Measurements from ENCODE around the gene TTC9. TPM values are rescaled to one million over a fixed set of nuclear protein-coding genes. Genes with fewer than 3 reads are reported as not detected.

The TTC9 gene
- total and polyA plus RNA-seq, 10 of the 15 experiments (the other 5 are each of a cell fraction or from before 2014, with no cell fraction given), result 0.87 to 15.8 (median 7.8) TPM

DNA sequence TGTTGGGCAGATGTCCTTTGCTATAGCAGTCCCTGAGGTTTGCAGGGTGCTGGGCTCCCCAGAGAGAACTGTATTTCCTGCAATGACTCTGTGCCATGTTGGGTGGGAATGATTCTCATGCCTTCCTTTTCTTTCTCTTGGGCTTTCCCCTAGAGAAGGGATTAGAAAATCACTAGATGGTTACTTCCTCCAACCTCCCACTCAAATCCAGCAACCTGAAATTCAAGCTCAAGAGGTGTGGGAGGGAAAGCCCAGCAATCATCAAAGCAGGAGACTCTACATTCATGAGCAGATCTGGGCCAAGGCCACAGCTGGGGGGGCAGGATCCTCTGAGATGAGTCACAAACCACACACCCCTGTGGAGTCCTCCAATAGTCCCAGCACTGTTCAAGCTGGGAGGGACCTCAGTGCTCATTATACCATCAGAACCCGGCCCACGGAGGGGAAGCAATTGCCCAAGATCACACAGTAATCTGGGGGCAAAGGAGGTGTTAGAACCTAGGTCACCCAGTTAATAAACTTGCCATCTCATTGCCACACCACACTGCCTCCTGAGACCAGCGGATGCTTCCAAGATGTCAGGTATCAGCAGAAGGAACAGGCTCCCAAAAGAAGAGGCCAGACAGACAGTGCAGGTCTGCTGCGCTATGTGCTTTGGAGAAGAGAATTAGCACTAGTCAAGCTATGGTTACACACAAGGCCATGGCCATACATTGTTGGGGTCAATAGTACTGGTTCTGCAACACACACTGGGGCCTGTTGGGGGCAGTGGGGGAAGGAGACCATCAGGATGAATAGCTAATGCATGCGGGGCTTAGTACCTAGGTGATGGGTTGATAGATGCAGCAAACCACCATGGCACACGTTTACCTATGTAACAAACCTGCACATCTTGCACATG, 65.7 kb downstream of the TTC9 start (continued):
- TF ChIP-seq, protein P1, sequence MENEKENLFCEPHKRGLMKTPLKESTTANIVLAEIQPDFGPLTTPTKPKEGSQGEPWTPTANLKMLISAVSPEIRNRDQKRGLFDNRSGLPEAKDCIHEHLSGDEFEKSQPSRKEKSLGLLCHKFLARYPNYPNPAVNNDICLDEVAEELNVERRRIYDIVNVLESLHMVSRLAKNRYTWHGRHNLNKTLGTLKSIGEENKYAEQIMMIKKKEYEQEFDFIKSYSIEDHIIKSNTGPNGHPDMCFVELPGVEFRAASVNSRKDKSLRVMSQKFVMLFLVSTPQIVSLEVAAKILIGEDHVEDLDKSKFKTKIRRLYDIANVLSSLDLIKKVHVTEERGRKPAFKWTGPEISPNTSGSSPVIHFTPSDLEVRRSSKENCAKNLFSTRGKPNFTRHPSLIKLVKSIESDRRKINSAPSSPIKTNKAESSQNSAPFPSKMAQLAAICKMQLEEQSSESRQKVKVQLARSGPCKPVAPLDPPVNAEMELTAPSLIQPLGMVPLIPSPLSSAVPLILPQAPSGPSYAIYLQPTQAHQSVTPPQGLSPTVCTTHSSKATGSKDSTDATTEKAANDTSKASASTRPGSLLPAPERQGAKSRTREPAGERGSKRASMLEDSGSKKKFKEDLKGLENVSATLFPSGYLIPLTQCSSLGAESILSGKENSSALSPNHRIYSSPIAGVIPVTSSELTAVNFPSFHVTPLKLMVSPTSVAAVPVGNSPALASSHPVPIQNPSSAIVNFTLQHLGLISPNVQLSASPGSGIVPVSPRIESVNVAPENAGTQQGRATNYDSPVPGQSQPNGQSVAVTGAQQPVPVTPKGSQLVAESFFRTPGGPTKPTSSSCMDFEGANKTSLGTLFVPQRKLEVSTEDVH (IDR thresholded peaks at IDR 0.05; ENCODE audit: low read depth, partially characterized antibody), result no peak
- TF ChIP-seq TCF12 (IDR thresholded peaks at IDR 0.05; ENCODE audit: low read depth, low read length), result 0 out of 2 replicates have a peak, but pooled peaks have one; percentile 15
- TF ChIP-seq DPF2 (IDR thresholded peaks at IDR 0.05), result 0 out of 2 replicates have a peak, but pooled peaks have one; percentile 38
- no peak for TF ChIP-seq ZNF384 (IDR thresholded peaks at IDR 0.05; ENCODE audit: borderline replicate concordance, low read depth, low read length)
- TF ChIP-seq SPI1 (IDR thresholded peaks at IDR 0.05; ENCODE audit: borderline replicate concordance, insufficient read depth, low read depth, low read length), result no peak
- TF ChIP-seq RAD21 (IDR thresholded peaks at IDR 0.05; ENCODE audit: insufficient read depth, low read depth, low read length), result 0 out of 2 replicates have a peak, but pooled peaks have one; percentile 2
- TF ChIP-seq, protein P2, sequence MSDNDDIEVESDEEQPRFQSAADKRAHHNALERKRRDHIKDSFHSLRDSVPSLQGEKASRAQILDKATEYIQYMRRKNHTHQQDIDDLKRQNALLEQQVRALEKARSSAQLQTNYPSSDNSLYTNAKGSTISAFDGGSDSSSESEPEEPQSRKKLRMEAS (IDR thresholded peaks at IDR 0.05; ENCODE audit: low read depth, low read length), result no peak
- TF ChIP-seq, protein P3, sequence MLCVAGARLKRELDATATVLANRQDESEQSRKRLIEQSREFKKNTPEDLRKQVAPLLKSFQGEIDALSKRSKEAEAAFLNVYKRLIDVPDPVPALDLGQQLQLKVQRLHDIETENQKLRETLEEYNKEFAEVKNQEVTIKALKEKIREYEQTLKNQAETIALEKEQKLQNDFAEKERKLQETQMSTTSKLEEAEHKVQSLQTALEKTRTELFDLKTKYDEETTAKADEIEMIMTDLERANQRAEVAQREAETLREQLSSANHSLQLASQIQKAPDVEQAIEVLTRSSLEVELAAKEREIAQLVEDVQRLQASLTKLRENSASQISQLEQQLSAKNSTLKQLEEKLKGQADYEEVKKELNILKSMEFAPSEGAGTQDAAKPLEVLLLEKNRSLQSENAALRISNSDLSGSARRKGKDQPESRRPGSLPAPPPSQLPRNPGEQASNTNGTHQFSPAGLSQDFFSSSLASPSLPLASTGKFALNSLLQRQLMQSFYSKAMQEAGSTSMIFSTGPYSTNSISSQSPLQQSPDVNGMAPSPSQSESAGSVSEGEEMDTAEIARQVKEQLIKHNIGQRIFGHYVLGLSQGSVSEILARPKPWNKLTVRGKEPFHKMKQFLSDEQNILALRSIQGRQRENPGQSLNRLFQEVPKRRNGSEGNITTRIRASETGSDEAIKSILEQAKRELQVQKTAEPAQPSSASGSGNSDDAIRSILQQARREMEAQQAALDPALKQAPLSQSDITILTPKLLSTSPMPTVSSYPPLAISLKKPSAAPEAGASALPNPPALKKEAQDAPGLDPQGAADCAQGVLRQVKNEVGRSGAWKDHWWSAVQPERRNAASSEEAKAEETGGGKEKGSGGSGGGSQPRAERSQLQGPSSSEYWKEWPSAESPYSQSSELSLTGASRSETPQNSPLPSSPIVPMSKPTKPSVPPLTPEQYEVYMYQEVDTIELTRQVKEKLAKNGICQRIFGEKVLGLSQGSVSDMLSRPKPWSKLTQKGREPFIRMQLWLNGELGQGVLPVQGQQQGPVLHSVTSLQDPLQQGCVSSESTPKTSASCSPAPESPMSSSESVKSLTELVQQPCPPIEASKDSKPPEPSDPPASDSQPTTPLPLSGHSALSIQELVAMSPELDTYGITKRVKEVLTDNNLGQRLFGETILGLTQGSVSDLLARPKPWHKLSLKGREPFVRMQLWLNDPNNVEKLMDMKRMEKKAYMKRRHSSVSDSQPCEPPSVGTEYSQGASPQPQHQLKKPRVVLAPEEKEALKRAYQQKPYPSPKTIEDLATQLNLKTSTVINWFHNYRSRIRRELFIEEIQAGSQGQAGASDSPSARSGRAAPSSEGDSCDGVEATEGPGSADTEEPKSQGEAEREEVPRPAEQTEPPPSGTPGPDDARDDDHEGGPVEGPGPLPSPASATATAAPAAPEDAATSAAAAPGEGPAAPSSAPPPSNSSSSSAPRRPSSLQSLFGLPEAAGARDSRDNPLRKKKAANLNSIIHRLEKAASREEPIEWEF (IDR thresholded peaks at IDR 0.05; ENCODE audit: insufficient replicate concordance, low read depth, low read length), result peak; percentile 93
- TF ChIP-seq MYC (IDR thresholded peaks at IDR 0.05; ENCODE audit: insufficient read depth, insufficient read length, insufficient replicate concordance, low read length, severe bottlenecking), result no peak
- no peak for TF ChIP-seq NFXL1 (IDR thresholded peaks at IDR 0.05; ENCODE audit: borderline replicate concordance)
- no peak for TF ChIP-seq BMI1 (IDR thresholded peaks at IDR 0.05; ENCODE audit: borderline replicate concordance)
- TF ChIP-seq RBBP5 (conservative IDR thresholded peaks at IDR 0.05), result no peak
- TF ChIP-seq ZZZ3 (IDR thresholded peaks at IDR 0.05; ENCODE audit: control insufficient read depth, insufficient read length, low read depth), result no peak
- TF ChIP-seq NBN (IDR thresholded peaks at IDR 0.05), result peak; percentile 65; the same call in 1 of the 2 replicates
- TF ChIP-seq YY1 (IDR thresholded peaks at IDR 0.05; ENCODE audit: low read depth, low read length), result no peak
- TF ChIP-seq NFYA (IDR thresholded peaks at IDR 0.05; ENCODE audit: borderline replicate concordance, low read depth, low read length), result no peak
- no peak for TF ChIP-seq RFX5 (IDR thresholded peaks at IDR 0.05; ENCODE audit: low read depth, low read length)
- TF ChIP-seq IRF4 (IDR thresholded peaks at IDR 0.05; ENCODE audit: low read depth, low read length), result peak; percentile 24
- TF ChIP-seq HDGF (IDR thresholded peaks at IDR 0.05), result no peak
- no peak for TF ChIP-seq MTA3 (IDR thresholded peaks at IDR 0.05; ENCODE audit: borderline replicate concordance, low read length)
- TF ChIP-seq TAF1 (IDR thresholded peaks at IDR 0.05; ENCODE audit: borderline replicate concordance, low read depth, low read length), result no peak
- no peak for TF ChIP-seq PAX8 (IDR thresholded peaks at IDR 0.05)

All from GM12878 (cell line).